ENCODE data around the gene BSG. TPM values are rescaled to one million over a fixed set of nuclear protein-coding genes. Genes with fewer than 3 reads are reported as not detected.
"Not testable (repeated sequence)": the region's sequence is repeated elsewhere in the genome, so short reads cannot be mapped to it uniquely, and the experiment has no call there.

Gene BSG
- total RNA-seq, 1 experiment from 2014 or later, result 653 TPM

DNA sequence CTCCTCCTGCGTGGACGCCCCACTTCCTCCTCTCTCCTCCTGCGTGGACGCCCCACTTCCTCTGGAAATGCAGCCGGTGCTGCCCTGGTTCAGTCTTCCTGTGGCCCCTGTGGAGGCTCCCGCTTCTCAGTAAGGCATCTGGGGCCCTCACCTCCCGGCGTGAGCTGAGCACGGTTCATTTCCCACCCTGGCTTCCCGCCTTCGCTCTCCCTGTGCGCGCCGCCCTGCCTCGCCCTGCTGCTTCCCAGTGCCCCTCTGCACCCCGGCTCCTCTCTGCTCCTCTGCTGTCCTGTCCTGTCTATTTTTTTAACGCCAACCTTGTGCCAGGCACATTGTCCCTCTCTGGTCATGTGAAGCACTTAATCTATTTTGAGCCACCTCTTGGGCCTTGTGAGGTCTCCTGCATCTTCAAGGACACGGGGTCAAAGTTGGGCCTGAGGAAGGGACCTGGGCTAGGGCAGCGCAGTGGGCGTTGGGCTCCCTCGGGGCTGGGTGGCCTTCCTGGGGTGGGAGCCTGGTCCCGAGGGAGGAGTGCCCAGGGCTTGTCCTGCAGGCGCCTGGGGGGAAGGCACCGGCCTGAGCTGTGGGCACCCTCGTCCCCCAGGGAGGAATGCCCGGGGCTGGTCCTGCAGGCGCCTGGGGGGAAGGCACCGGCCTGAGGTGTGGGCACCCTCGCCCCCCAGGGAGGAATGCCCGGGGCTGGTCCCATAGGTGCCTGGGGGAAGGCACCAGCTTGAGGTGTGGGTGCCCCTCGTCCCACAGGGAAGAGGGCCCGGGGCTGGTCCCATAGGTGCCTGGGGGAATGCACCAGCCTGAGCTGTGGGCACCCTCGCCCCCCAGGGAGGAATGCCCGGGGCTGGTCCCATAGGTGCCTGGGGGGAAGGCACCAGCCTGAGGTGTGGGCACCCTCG lies 30.2 kb downstream of the BSG start:
- Histone ChIP-seq H3K9me3 (ENCODE audit: control insufficient read depth, insufficient read depth, low read depth, low read length) (no peaks in the 10 kb centered on the region), H3K27me3 (ENCODE audit: control insufficient read depth, insufficient read depth, low read length) (no peaks in the 10 kb centered on the region), H3K27ac (ENCODE audit: low read length) (no peak overlapping the region), H3K36me3 (ENCODE audit: control insufficient read depth, insufficient read depth, low read length) (no peaks in the 10 kb centered on the region), H3K4me1 (ENCODE audit: control insufficient read depth, insufficient read depth, low read length) (no peaks in the 10 kb centered on the region), H3K4me3 (ENCODE audit: low read depth in 2 of 2, low read length in 2 of 2) (no peak overlapping the region)
- BruUV-seq (replicated peaks), result no TSS peak
- ChIA-PET CTCF (no interaction called here), POLR2A (no interaction called here)
- DNase-seq (ENCODE audit: low read depth, low spot score) (no peak), ATAC-seq (no peak)
- in situ Hi-C loops (cut with HindIII; ENCODE audit: low pct_unique_long_range_greater_than_20kb, low sequenced_read_pairs) (no loop called here), intact Hi-C loops (cut with micrococcal nuclease; ENCODE audit: unreplicated experiment) (no loop called here)
- TF ChIP-seq, protein P1, sequence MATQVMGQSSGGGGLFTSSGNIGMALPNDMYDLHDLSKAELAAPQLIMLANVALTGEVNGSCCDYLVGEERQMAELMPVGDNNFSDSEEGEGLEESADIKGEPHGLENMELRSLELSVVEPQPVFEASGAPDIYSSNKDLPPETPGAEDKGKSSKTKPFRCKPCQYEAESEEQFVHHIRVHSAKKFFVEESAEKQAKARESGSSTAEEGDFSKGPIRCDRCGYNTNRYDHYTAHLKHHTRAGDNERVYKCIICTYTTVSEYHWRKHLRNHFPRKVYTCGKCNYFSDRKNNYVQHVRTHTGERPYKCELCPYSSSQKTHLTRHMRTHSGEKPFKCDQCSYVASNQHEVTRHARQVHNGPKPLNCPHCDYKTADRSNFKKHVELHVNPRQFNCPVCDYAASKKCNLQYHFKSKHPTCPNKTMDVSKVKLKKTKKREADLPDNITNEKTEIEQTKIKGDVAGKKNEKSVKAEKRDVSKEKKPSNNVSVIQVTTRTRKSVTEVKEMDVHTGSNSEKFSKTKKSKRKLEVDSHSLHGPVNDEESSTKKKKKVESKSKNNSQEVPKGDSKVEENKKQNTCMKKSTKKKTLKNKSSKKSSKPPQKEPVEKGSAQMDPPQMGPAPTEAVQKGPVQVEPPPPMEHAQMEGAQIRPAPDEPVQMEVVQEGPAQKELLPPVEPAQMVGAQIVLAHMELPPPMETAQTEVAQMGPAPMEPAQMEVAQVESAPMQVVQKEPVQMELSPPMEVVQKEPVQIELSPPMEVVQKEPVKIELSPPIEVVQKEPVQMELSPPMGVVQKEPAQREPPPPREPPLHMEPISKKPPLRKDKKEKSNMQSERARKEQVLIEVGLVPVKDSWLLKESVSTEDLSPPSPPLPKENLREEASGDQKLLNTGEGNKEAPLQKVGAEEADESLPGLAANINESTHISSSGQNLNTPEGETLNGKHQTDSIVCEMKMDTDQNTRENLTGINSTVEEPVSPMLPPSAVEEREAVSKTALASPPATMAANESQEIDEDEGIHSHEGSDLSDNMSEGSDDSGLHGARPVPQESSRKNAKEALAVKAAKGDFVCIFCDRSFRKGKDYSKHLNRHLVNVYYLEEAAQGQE (IDR thresholded peaks at IDR 0.05; ENCODE audit: insufficient read depth in 1 of 2, low read depth in 2 of 2, low read length in 1 of 2), result no peak
- TF ChIP-seq TCF7L2 (IDR thresholded peaks at IDR 0.05; ENCODE audit: low read depth, low read length), result no peak

GRCh38 chr19:603302-603639 lies 30.9 kb downstream of the BSG start:
- in situ Hi-C loops (cut with HindIII; ENCODE audit: low pct_unique_long_range_greater_than_20kb, low sequenced_read_pairs); POLR2A ChIA-PET: not testable (repeated sequence)

DNA sequence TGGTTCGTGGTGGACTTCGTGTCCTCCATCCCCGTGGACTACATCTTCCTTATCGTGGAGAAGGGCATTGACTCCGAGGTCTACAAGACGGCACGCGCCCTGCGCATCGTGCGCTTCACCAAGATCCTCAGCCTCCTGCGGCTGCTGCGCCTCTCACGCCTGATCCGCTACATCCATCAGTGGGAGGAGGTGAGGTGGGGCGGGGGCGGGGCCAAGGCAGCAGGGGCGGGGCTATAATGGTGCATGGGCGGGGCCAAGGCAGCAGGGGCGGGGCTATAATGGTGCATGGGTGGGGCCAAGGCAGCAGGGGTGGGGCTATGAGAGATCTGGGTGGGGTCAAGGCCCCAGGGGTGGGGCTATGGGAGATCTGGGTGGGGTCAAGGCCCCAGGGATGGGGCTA lies 31.4 kb downstream of the BSG start:
- H3K36me3 ChIP-seq (ENCODE audit: control insufficient read depth, insufficient read depth, low read length); in situ Hi-C loops (cut with HindIII; ENCODE audit: low pct_unique_long_range_greater_than_20kb, low sequenced_read_pairs); H3K4me3 ChIP-seq (ENCODE audit: low read depth in 2 of 2, low read length in 2 of 2); DNase-seq (ENCODE audit: low read depth, low spot score); H3K27me3 ChIP-seq (ENCODE audit: control insufficient read depth, insufficient read depth, low read length); POLR2A ChIA-PET; H3K27ac ChIP-seq (ENCODE audit: low read length); CTCF ChIA-PET; ATAC-seq; H3K9me3 ChIP-seq (ENCODE audit: control insufficient read depth, insufficient read depth, low read depth, low read length); intact Hi-C loops (cut with micrococcal nuclease; ENCODE audit: unreplicated experiment); BruUV-seq (replicated peaks); H3K4me1 ChIP-seq (ENCODE audit: control insufficient read depth, insufficient read depth, low read length): not testable (repeated sequence)

More at GRCh38 chr19:603302-603639, 30.9 kb downstream of the BSG start:
- CTCF ChIA-PET; intact Hi-C loops (cut with micrococcal nuclease; ENCODE audit: unreplicated experiment); H3K4me1 ChIP-seq (ENCODE audit: control insufficient read depth, insufficient read depth, low read length); H3K36me3 ChIP-seq (ENCODE audit: control insufficient read depth, insufficient read depth, low read length); H3K27ac ChIP-seq (ENCODE audit: low read length); H3K9me3 ChIP-seq (ENCODE audit: control insufficient read depth, insufficient read depth, low read depth, low read length); H3K27me3 ChIP-seq (ENCODE audit: control insufficient read depth, insufficient read depth, low read length); BruUV-seq (replicated peaks); DNase-seq (ENCODE audit: low read depth, low spot score); H3K4me3 ChIP-seq (ENCODE audit: low read depth in 2 of 2, low read length in 2 of 2); ATAC-seq: not testable (repeated sequence)

GRCh38 chr19:604355-604754 lies 32.0 kb downstream of the BSG start:
- POLR2A ChIA-PET, result no interaction called here

DNA sequence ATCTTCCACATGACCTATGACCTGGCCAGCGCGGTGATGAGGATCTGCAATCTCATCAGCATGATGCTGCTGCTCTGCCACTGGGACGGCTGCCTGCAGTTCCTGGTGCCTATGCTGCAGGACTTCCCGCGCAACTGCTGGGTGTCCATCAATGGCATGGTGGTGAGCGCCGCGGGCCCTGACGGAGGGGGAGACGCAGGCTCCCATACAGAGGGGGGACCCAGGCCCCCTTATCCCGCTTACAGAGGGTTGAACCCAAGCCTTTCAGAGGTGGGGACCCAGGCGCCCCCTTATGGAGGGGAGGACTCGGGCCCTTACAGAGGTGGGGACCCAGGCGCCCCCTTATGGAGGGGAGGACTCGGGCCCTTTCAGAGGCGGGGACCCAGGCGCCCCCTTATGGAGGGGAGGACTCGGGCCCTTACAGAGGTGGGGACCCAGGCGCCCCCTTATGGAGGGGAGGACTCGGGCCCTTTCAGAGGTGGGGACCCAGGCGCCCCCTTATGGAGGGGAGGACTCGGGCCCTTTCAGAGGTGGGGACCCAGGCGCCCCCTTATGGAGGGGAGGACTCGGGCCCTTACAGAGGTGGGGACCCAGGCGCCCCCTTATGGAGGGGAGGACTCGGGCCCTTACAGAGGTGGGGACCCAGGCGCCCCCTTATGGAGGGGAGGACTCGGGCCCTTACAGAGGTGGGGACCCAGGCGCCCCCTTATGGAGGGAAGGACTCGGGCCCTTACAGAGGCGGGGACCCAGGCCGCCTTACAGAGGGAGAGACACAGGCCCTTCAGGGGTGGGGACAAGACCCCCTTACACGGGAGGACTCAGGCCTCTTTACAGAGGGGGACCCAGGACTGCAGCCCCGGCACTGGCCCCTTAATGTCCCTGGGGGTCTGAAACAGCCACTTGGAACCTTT lies 32.9 kb downstream of the BSG start:
- H3K27me3 ChIP-seq (ENCODE audit: control insufficient read depth, insufficient read depth, low read length); CTCF ChIA-PET: not testable (repeated sequence)

More at GRCh38 chr19:604355-604754, 32.0 kb downstream of the BSG start:
- no peak overlapping the region for H3K4me3 ChIP-seq (ENCODE audit: low read depth in 2 of 2, low read length in 2 of 2)
- CTCF ChIA-PET, result no interaction called here
- no peak overlapping the region for H3K27ac ChIP-seq (ENCODE audit: low read length)
- ATAC-seq, result no peak; the same call in 1 of the 2 replicates
- no peak for DNase-seq (ENCODE audit: low read depth, low spot score)
- H3K36me3 ChIP-seq (ENCODE audit: control insufficient read depth, insufficient read depth, low read length), result no peaks in the 10 kb centered on the region
- H3K27me3 ChIP-seq (ENCODE audit: control insufficient read depth, insufficient read depth, low read length), result no peaks in the 10 kb centered on the region
- in situ Hi-C loops (cut with HindIII; ENCODE audit: low pct_unique_long_range_greater_than_20kb, low sequenced_read_pairs), result no loop called here
- no peak for TF ChIP-seq SIN3A (IDR thresholded peaks at IDR 0.05; ENCODE audit: borderline replicate concordance, insufficient read depth, low read depth, low read length)
- H3K9me3 ChIP-seq (ENCODE audit: control insufficient read depth, insufficient read depth, low read depth, low read length), result no peaks in the 10 kb centered on the region
- peaks cover 8% of the 10 kb centered on the region; the same call in 1 of the 2 replicates for H3K4me1 ChIP-seq (ENCODE audit: control insufficient read depth, insufficient read depth, low read length)
- intact Hi-C loops (cut with micrococcal nuclease; ENCODE audit: unreplicated experiment), result no loop called here
- BruUV-seq (replicated peaks), result no TSS peak

More for the DNA sequence above, 32.9 kb downstream of the BSG start:
- BruUV-seq (replicated peaks); ATAC-seq; DNase-seq (ENCODE audit: low read depth, low spot score); in situ Hi-C loops (cut with HindIII; ENCODE audit: low pct_unique_long_range_greater_than_20kb, low sequenced_read_pairs); H3K36me3 ChIP-seq (ENCODE audit: control insufficient read depth, insufficient read depth, low read length); intact Hi-C loops (cut with micrococcal nuclease; ENCODE audit: unreplicated experiment); POLR2A ChIA-PET; H3K4me3 ChIP-seq (ENCODE audit: low read depth in 2 of 2, low read length in 2 of 2); H3K9me3 ChIP-seq (ENCODE audit: control insufficient read depth, insufficient read depth, low read depth, low read length); H3K27ac ChIP-seq (ENCODE audit: low read length): not testable (repeated sequence)
- peaks cover 17% of the 10 kb centered on the region; the same call in 1 of the 2 replicates for H3K4me1 ChIP-seq (ENCODE audit: control insufficient read depth, insufficient read depth, low read length)
